OCI-LY7 (cell line): Measurements from ENCODE around the gene TMEM37.

ENCODE experiments used
- EZH2phosphoT487 ChIP-seq: fragments of 200-600 bp; sonication (generic); IDR thresholded peaks from 2 replicates; pipeline ENCODE4 v1.6.1; 2018; ENCODE audit warnings: low read depth, borderline replicate concordance, mild to moderate bottlenecking, mixed run types, antibody characterized with exemption, low read length, moderate library complexity, mixed read lengths
- TF ChIP-seq, protein P1 (sequence below): fragments of 200-600 bp; sonication (generic); conservative IDR thresholded peaks from 2 replicates; pipeline ENCODE4 v1.5.1; 2014; ENCODE audit warnings: mild to moderate bottlenecking, antibody characterized with exemption, low read length, moderate library complexity, mixed read lengths

DNA sequence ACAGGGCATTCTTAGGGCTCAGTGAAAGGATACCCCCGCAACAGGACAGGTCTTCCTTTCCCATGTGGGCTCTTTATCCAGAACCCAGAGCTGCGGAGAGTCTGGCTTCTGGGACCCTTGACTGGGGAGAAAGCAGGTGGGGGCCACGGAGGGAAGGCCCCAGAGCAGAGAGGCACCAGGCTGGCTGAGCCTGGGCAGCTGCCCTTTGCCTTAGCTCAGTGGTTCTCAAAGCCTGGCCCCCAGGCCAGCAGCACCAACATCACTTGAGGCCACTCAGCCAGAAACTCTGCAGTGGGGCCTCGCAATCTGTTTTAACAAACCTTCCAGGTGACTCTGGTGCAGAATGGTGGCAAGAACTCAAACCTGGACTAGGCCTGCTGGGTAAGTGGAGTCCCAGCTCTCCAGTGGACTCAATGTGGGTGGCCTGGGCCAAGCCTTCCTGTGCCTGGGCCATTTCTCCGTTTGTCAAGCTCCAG is 1.6 kb upstream of the TMEM37 start:
- TF ChIP-seq, protein P1, sequence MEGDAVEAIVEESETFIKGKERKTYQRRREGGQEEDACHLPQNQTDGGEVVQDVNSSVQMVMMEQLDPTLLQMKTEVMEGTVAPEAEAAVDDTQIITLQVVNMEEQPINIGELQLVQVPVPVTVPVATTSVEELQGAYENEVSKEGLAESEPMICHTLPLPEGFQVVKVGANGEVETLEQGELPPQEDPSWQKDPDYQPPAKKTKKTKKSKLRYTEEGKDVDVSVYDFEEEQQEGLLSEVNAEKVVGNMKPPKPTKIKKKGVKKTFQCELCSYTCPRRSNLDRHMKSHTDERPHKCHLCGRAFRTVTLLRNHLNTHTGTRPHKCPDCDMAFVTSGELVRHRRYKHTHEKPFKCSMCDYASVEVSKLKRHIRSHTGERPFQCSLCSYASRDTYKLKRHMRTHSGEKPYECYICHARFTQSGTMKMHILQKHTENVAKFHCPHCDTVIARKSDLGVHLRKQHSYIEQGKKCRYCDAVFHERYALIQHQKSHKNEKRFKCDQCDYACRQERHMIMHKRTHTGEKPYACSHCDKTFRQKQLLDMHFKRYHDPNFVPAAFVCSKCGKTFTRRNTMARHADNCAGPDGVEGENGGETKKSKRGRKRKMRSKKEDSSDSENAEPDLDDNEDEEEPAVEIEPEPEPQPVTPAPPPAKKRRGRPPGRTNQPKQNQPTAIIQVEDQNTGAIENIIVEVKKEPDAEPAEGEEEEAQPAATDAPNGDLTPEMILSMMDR, result no peak
- no peak for TF ChIP-seq EZH2phosphoT487
